ENCODE data around the gene GPC1.

GRCh38 chr2:240388471-240389301 lies 46.8 kb upstream of the GPC1 start:
- TF ChIP-seq CTCF (conservative IDR thresholded peaks at IDR 0.05; ENCODE audit: low read depth, low read length) (no peak), MXI1 (IDR thresholded peaks at IDR 0.05; ENCODE audit: borderline replicate concordance, low read depth, low read length) (no peak), SMC3 (IDR thresholded peaks at IDR 0.05; ENCODE audit: low read depth, low read length) (no peak), CEBPB (IDR thresholded peaks at IDR 0.05; ENCODE audit: low read depth, low read length) (no peak), USF2 (IDR thresholded peaks at IDR 0.05; ENCODE audit: low read depth, low read length) (no peak), NFE2L2 (IDR thresholded peaks at IDR 0.05; ENCODE audit: low read depth, low read length) (no peak), ELK1 (IDR thresholded peaks at IDR 0.05; ENCODE audit: borderline replicate concordance, low read depth, low read length) (no peak)
